ENCODE data around the gene KLF5.

- no peak for TF ChIP-seq ATF3 (IDR thresholded peaks at IDR 0.05)
- TF ChIP-seq MAX (IDR thresholded peaks at IDR 0.05): no peak
- TF ChIP-seq CTCF (IDR thresholded peaks at IDR 0.05 in 2 of 3, conservative IDR thresholded peaks at IDR 0.05 in 1 of 3; ENCODE audit: borderline replicate concordance in 1 of 3, insufficient read depth in 1 of 3, low read depth in 2 of 3, low read length in 2 of 3): no peak
- no peak for TF ChIP-seq TCF7L2 (IDR thresholded peaks at IDR 0.05; ENCODE audit: borderline replicate concordance, extremely low read depth, insufficient read depth, insufficient read length)
- no peak for TF ChIP-seq POLR2A (IDR thresholded peaks at IDR 0.05; ENCODE audit: borderline replicate concordance, extremely low read depth, insufficient read depth, insufficient read length)
- TF ChIP-seq YY1 (IDR thresholded peaks at IDR 0.05; ENCODE audit: extremely low read depth, insufficient replicate concordance, low read depth, low read length): no peak
- no peak for TF ChIP-seq EZH2phosphoT487 (IDR thresholded peaks at IDR 0.05; ENCODE audit: borderline replicate concordance)
- TF ChIP-seq EZH2 (IDR thresholded peaks at IDR 0.05): no peak
- no peak for TF ChIP-seq REST (IDR thresholded peaks at IDR 0.05; ENCODE audit: low read depth)
- no peak for TF ChIP-seq EGR1 (IDR thresholded peaks at IDR 0.05; ENCODE audit: low read depth)
- no peak for TF ChIP-seq POLR2AphosphoS5 (IDR thresholded peaks at IDR 0.05; ENCODE audit: low read depth, low read length)
- TF ChIP-seq SP1 (IDR thresholded peaks at IDR 0.05; ENCODE audit: low read depth): no peak
- TF ChIP-seq CEBPB (IDR thresholded peaks at IDR 0.05; ENCODE audit: low read depth): no peak
These were observed 1.3 kb upstream of the KLF5 start for GRCh38 chr13:73057284-73058063.

Data from HCT116 (cell line).